Measurements from ENCODE around the gene NFIB.

The NFIB gene

GRCh38 chr9:14273696-14274121 lies 40.2 kb downstream of the NFIB start:
- no peak for DNase-seq (ENCODE audit: low read depth)

GRCh38 chr9:14272927-14273528 lies 40.9 kb downstream of the NFIB start:
- no peak for DNase-seq (ENCODE audit: low read depth)

DNA sequence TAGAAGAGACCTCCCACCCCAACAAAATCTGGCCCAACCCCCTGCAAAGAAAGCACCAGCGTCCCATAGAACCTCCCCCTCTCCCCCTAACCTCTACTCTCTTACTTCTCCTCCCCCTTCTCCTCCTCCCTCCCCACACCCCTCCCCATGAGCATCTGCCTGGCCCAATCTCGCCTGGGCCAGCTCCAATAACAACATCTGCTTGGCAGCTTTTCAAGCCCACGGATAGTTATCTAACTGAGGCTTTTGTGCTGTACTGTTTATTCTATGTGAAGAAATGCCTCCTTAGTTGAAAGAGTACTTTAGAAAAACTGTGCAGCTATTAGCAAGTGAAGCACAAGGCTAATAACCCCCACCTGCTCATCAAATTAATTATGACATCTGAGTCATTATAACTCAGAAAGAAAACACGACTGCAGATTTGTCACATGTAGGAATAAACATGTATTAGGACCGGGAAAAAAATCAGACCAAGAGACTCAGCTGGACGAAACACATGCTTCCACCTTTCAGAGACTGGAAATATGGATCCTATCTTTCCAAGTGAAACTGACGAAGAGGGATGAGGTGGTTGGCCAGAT lies 42.8 kb downstream of the NFIB start:
- DNase-seq (ENCODE audit: low read depth) = no peak

GRCh38 chr9:14270358-14271092 lies 43.4 kb downstream of the NFIB start:
- no peak for DNase-seq (ENCODE audit: low read depth)

DNA sequence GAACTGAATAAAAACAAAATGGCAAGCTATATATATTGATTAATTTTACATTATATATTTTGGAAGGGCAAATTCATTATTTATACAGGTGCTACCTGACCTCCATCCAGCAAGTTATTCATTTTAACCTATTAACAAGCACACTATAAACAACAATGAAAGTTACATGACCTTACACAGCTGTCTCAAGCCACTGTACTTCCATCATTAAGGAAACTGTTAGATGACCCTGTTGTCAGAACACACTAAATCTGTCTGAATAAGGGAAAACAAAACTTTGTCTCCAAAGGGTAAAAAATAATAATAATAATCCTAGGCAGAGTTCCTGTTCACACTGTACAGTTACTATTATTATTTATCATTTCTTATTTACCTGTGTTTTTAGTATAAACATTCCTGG lies 44.0 kb downstream of the NFIB start:
- DNase-seq (ENCODE audit: low read depth) = no peak

- no peak for DNase-seq (ENCODE audit: low read depth)
These were observed 50.0 kb downstream of the NFIB start for GRCh38 chr9:14263707-14264483.

- no peak for DNase-seq (ENCODE audit: low read depth)
These were observed 51.1 kb downstream of the NFIB start for GRCh38 chr9:14262827-14263226.

DNA sequence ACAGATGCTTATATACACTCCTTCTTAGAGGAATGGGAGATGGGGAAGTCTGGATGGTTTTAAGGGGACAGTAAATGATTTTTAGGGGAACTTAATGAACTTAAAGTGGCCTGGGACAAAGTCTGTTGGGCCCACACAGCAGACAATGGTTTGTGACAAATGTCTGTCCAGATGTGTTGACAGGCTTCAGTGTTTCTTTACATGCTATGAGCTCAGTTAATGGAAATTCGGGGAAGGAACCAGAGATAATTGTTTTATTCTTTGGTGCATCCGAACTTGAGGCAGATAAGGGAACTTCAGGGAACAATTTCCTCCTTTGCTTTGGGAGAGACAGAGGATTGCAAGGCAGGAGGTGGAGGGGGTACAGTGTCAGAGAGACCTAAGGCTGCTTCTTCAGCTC lies 52.3 kb downstream of the NFIB start:
- DNase-seq (ENCODE audit: low read depth) = no peak

- DNase-seq (ENCODE audit: low read depth) = no peak
These were observed 53.8 kb downstream of the NFIB start for GRCh38 chr9:14260101-14260500.

DNA sequence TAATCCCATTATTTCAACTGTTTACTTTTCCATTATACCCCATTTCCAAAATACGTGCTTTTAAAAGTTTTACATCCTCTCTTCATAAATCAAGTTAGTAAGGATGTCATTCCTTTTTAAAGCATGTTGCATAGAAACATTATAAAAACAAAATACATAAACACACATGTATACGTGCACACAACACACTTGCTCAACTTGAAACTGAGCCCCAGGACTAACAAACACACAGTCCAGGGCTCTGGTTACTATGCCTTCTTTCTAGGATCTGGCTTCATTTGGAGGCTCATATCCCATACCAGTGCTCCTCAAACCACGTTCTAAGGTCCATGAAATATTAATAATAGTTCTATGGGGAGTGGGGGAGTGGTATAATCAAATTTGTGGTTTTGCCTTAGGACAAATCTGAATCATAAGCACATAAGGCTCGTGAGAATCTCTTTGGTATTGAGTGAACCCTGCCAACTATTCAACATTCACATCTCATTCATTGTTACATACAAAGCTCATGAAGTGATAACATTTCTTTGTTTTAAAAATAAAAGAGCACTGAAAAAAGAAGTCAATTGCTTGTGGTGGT lies 55.2 kb downstream of the NFIB start:
- no peak for DNase-seq (ENCODE audit: low read depth)

DNA sequence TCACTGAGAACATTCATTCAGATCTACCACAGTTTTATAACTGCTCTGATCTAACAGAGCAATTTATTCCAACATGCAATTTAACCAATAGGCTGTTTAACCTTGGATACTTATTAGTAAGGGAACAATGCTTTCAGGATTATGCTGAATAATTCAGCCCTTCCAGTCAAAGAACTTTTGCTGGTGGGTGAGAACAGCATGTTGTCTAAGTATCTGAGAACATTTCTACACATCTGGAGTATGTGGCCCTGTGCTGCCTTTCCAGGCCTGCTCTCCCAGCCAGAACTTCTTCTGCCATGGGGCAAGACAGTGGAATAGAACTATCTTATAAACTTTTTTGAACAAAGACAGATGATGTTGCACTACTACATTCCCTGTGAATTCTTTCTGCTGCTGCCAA lies 55.8 kb downstream of the NFIB start:
- no peak for DNase-seq (ENCODE audit: low read depth)

- DNase-seq (ENCODE audit: low read depth) = no peak
These were observed 57.4 kb downstream of the NFIB start for GRCh38 chr9:14256588-14256987.

GRCh38 chr9:14251154-14252071 lies 62.5 kb downstream of the NFIB start:
- no peak for DNase-seq (ENCODE audit: low read depth)

DNA sequence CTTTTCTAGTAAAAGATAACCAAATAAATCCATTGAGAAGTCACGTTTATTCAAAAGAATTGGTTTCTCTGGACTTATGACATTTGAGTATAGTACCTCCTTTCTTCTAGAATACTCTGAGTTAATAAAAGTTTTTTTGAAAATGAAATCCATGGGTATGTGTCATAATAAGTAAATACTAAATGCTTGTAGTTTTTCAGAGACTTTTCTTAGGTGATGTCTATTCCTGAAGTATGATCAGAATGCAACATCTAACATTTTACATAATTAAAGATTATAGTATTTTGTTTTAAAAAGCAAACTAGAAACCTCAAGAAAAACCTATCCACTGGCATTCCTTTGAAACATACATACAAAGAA lies 63.2 kb downstream of the NFIB start:
- no peak for DNase-seq (ENCODE audit: low read depth)

GRCh38 chr9:14249527-14249926 lies 64.4 kb downstream of the NFIB start:
- DNase-seq (ENCODE audit: low read depth) = no peak

- DNase-seq (ENCODE audit: low read depth) = no peak
These were observed 65.8 kb downstream of the NFIB start for GRCh38 chr9:14248149-14248548.

- DNase-seq (ENCODE audit: low read depth) = no peak
These were observed 66.4 kb downstream of the NFIB start for GRCh38 chr9:14247577-14247976.

DNA sequence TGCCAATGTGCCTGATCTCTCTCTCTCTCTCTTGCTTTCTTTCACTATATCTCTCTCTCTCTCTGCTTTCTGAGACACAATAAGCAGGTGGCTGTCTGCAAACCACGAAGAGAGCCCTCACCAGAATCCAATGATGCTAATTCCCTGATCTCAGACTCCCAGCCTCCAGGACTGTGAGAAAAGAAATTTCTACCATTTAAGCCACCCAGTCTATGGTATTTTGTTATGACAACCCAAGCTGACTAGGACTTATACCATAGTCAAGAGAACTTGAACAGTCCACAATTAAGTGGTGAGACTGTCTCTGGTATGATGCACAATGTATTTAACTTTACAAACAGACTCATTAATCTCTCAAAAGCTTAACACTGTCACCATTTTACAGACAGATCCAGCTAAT lies 67.0 kb downstream of the NFIB start:
- no peak for DNase-seq (ENCODE audit: low read depth)

DNA sequence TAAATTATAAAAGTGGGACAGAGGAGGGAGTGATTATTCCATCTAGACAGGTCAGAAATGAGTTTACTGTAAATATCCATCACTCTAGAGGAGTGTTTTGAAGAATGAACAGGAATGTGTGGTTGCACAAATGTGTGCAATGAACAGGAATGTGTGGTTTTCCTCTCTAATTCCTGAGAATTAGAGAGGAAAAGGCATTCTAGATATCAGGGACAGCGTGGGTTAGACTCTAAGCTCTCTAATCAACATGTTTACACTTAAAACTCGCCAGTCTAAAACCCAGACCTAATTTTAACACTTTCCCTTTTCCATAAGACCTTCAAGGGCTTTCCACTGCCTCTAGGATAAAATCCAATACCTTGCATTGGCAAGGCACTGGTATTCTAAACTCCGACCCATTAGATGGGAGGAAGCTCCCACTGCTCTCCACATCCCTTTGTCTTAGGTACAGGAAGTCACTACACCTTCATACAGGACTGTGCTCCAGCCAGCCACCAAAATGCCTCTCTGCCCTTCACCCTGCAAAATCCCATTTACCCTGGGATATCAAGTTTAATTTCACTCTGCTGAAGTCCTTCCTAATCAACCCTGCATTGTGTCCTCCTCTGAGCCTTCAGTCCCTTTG lies 67.9 kb downstream of the NFIB start:
- DNase-seq (ENCODE audit: low read depth) = no peak

DNA sequence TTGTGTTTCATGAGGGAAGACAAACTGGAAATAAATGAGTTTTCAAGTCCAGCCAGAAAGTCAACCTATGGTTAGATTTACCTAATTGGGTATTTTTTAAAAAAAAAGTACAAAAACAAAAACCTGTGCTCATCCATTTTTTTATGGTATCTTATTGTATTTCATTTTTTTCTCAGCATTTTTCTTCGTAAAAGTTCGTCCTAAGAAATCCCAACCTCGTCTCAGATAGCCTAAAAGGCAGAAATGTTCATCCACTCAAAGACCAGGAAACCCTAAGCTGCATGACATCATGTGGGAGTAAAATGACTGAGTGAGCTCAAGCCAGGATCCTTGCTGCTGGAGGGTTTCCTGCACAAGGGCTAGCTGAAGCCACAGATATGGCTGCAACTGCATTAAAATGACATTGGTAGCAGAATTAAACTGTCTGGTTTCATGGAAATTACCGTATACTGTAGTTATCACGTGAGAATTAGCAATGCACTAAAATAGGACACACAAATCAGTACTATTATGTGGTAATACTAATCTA lies 70.4 kb downstream of the NFIB start:
- DNase-seq (ENCODE audit: low read depth) = no peak
